NCI-H1105 (cell line): ENCODE results near the gene PBX2.
"Not testable (repeated sequence)": the region's sequence is repeated elsewhere in the genome, so short reads cannot be mapped to it uniquely, and the experiment has no call there.

Experiments
- DNase-seq: peaks from one replicate; lab custom pipeline; 2025; lab: John Stamatoyannopoulos, UW

The PBX2 gene

GRCh38 chr6:32203426-32204267, 13.6 kb upstream of the PBX2 start:
- no peak for DNase-seq

- DNase-seq: no peak
These were observed 12.2 kb upstream of the PBX2 start for GRCh38 chr6:32202186-32202585.

- no peak for DNase-seq
These were observed 10.9 kb upstream of the PBX2 start for GRCh38 chr6:32200711-32201475.

- no peak for DNase-seq
These were observed 8.9 kb upstream of the PBX2 start for GRCh38 chr6:32198866-32199265.

GRCh38 chr6:32198345-32198696, 8.3 kb upstream of the PBX2 start:
- DNase-seq: no peak

GRCh38 chr6:32196682-32197616, 6.9 kb upstream of the PBX2 start:
- DNase-seq: no peak

- peak; percentile 87 for DNase-seq
These were observed 6.1 kb upstream of the PBX2 start for GRCh38 chr6:32195902-32196681.

GRCh38 chr6:32195652-32195901, 5.6 kb upstream of the PBX2 start:
- peak; percentile 99 for DNase-seq

GRCh38 chr6:32194825-32195651, 5.0 kb upstream of the PBX2 start:
- DNase-seq: peak; percentile 6

- no peak for DNase-seq
These were observed 4.4 kb upstream of the PBX2 start for GRCh38 chr6:32194388-32194787.

- DNase-seq: not testable (repeated sequence)
These were observed 3.1 kb upstream of the PBX2 start for GRCh38 chr6:32193096-32193495.

- no peak for DNase-seq
These were observed 2.6 kb upstream of the PBX2 start, which contains the start of gene GPSM3 for GRCh38 chr6:32192608-32193039. GPSM3 (minus strand) TSS chr6:32192643; CDS start chr6:32192513, 130 bp downstream.

GRCh38 chr6:32191696-32192607, 1.9 kb upstream of the PBX2 start:
- no peak for DNase-seq

- no peak for DNase-seq
These were observed 1.1 kb upstream of the PBX2 start for GRCh38 chr6:32190911-32191677.

- no peak for DNase-seq
These were observed 304 bp downstream of the PBX2 start for GRCh38 chr6:32189742-32190053.

- DNase-seq: no peak
These were observed 797 bp downstream of the PBX2 start for GRCh38 chr6:32189069-32189741.

- no peak for DNase-seq
These were observed 1.5 kb downstream of the PBX2 start for GRCh38 chr6:32188381-32189068.
